ENCODE results near the gene SPTLC1.
"Not testable (repeated sequence)": the region's sequence is repeated elsewhere in the genome, so short reads cannot be mapped to it uniquely, and the experiment has no call there.

Gene SPTLC1

GRCh38 chr9:92032891-92033290 is 82.3 kb downstream of the SPTLC1 start:
- Histone ChIP-seq H3K4me3 (ENCODE audit: low read depth, low read length) (no peak overlapping the region), H3K9ac (ENCODE audit: low read length) (no peak overlapping the region), H3K27ac (ENCODE audit: low read depth, low read length) (no peak overlapping the region), H3K36me3 (ENCODE audit: control insufficient read depth, insufficient read depth, low read length) (peaks cover 68% of the 10 kb centered on the region), H3K9me3 (ENCODE audit: control insufficient read depth, insufficient read depth, low read depth, low read length) (no peaks in the 10 kb centered on the region), H3K27me3 (ENCODE audit: control insufficient read depth, insufficient read depth, low read length) (no peaks in the 10 kb centered on the region), H3K4me1 (ENCODE audit: control insufficient read depth, insufficient read depth, low read length) (no peaks in the 10 kb centered on the region)

GRCh38 chr9:92030367-92030766 is 84.8 kb downstream of the SPTLC1 start:
- Histone ChIP-seq H3K27ac (ENCODE audit: low read depth, low read length) (no peak overlapping the region), H3K9ac (ENCODE audit: low read length) (no peak overlapping the region), H3K9me3 (ENCODE audit: control insufficient read depth, insufficient read depth, low read depth, low read length) (no peaks in the 10 kb centered on the region), H3K27me3 (ENCODE audit: control insufficient read depth, insufficient read depth, low read length) (no peaks in the 10 kb centered on the region), H3K4me3 (ENCODE audit: low read depth, low read length) (no peak overlapping the region), H3K4me1 (ENCODE audit: control insufficient read depth, insufficient read depth, low read length) (peaks cover 5% of the 10 kb centered on the region; the same call in 1 of the 2 replicates), H3K36me3 (ENCODE audit: control insufficient read depth, insufficient read depth, low read length) (peaks cover 43% of the 10 kb centered on the region)

- Histone ChIP-seq H3K36me3 (ENCODE audit: control insufficient read depth, insufficient read depth, low read length) (peaks cover 35% of the 10 kb centered on the region), H3K27ac (ENCODE audit: low read depth, low read length) (no peak overlapping the region), H3K9me3 (ENCODE audit: control insufficient read depth, insufficient read depth, low read depth, low read length) (no peaks in the 10 kb centered on the region), H3K4me1 (ENCODE audit: control insufficient read depth, insufficient read depth, low read length) (peaks cover 5% of the 10 kb centered on the region; the same call in 1 of the 2 replicates), H3K9ac (ENCODE audit: low read length) (no peak overlapping the region), H3K4me3 (ENCODE audit: low read depth, low read length) (no peak overlapping the region), H3K27me3 (ENCODE audit: control insufficient read depth, insufficient read depth, low read length) (no peaks in the 10 kb centered on the region)
These were observed 85.7 kb downstream of the SPTLC1 start for GRCh38 chr9:92029553-92029952.

GRCh38 chr9:92026206-92027002 is 88.8 kb downstream of the SPTLC1 start:
- no peaks in the 10 kb centered on the region for H3K27me3 ChIP-seq (ENCODE audit: control insufficient read depth, insufficient read depth, low read length)
- H3K9me3 ChIP-seq (ENCODE audit: control insufficient read depth, insufficient read depth, low read depth, low read length) = no peaks in the 10 kb centered on the region
- no peak overlapping the region for H3K27ac ChIP-seq (ENCODE audit: low read depth, low read length)
- no peak overlapping the region for H3K9ac ChIP-seq (ENCODE audit: low read length)
- H3K4me1 ChIP-seq (ENCODE audit: control insufficient read depth, insufficient read depth, low read length) = peaks cover 5% of the 10 kb centered on the region; the same call in 1 of the 2 replicates
- H3K36me3 ChIP-seq (ENCODE audit: control insufficient read depth, insufficient read depth, low read length) = peaks cover 8% of the 10 kb centered on the region; the same call in 1 of the 2 replicates
- H3K4me3 ChIP-seq (ENCODE audit: low read depth, low read length) = no peak overlapping the region

- peaks cover 15% of the 10 kb centered on the region for H3K4me1 ChIP-seq (ENCODE audit: control insufficient read depth, insufficient read depth, low read length)
- not testable (repeated sequence) for H3K36me3 ChIP-seq (ENCODE audit: control insufficient read depth, insufficient read depth, low read length); H3K4me3 ChIP-seq (ENCODE audit: low read depth, low read length); H3K27me3 ChIP-seq (ENCODE audit: control insufficient read depth, insufficient read depth, low read length); H3K9me3 ChIP-seq (ENCODE audit: control insufficient read depth, insufficient read depth, low read depth, low read length); H3K9ac ChIP-seq (ENCODE audit: low read length); H3K27ac ChIP-seq (ENCODE audit: low read depth, low read length)
These were observed 93.2 kb downstream of the SPTLC1 start for GRCh38 chr9:92021785-92022541.

- Histone ChIP-seq H3K9me3 (ENCODE audit: control insufficient read depth, insufficient read depth, low read depth, low read length) (no peaks in the 10 kb centered on the region), H3K9ac (ENCODE audit: low read length) (no peak overlapping the region), H3K36me3 (ENCODE audit: control insufficient read depth, insufficient read depth, low read length) (no peaks in the 10 kb centered on the region), H3K4me3 (ENCODE audit: low read depth, low read length) (no peak overlapping the region), H3K27me3 (ENCODE audit: control insufficient read depth, insufficient read depth, low read length) (no peaks in the 10 kb centered on the region), H3K27ac (ENCODE audit: low read depth, low read length) (no peak overlapping the region), H3K4me1 (ENCODE audit: control insufficient read depth, insufficient read depth, low read length) (peaks cover 10% of the 10 kb centered on the region; the same call in 1 of the 2 replicates)
These were observed 95.6 kb downstream of the SPTLC1 start for GRCh38 chr9:92019658-92020057.

GRCh38 chr9:92010705-92011536 is 104.3 kb downstream of the SPTLC1 start:
- Histone ChIP-seq H3K9me3 (ENCODE audit: control insufficient read depth, insufficient read depth, low read depth, low read length) (no peaks in the 10 kb centered on the region), H3K36me3 (ENCODE audit: control insufficient read depth, insufficient read depth, low read length) (no peaks in the 10 kb centered on the region), H3K4me3 (ENCODE audit: low read depth, low read length) (no peak overlapping the region), H3K27me3 (ENCODE audit: control insufficient read depth, insufficient read depth, low read length) (no peaks in the 10 kb centered on the region), H3K27ac (ENCODE audit: low read depth, low read length) (no peak overlapping the region), H3K4me1 (ENCODE audit: control insufficient read depth, insufficient read depth, low read length) (peaks cover 9% of the 10 kb centered on the region; the same call in 1 of the 2 replicates), H3K9ac (ENCODE audit: low read length) (no peak overlapping the region)

GRCh38 chr9:92010253-92010652 is 105.0 kb downstream of the SPTLC1 start:
- not testable (repeated sequence) for H3K27me3 ChIP-seq (ENCODE audit: control insufficient read depth, insufficient read depth, low read length); H3K9me3 ChIP-seq (ENCODE audit: control insufficient read depth, insufficient read depth, low read depth, low read length); H3K36me3 ChIP-seq (ENCODE audit: control insufficient read depth, insufficient read depth, low read length); H3K4me3 ChIP-seq (ENCODE audit: low read depth, low read length); H3K4me1 ChIP-seq (ENCODE audit: control insufficient read depth, insufficient read depth, low read length); H3K9ac ChIP-seq (ENCODE audit: low read length); H3K27ac ChIP-seq (ENCODE audit: low read depth, low read length)

GRCh38 chr9:92008041-92008440 is 107.2 kb downstream of the SPTLC1 start:
- no peaks in the 10 kb centered on the region for H3K9me3 ChIP-seq (ENCODE audit: control insufficient read depth, insufficient read depth, low read depth, low read length)
- no peak overlapping the region for H3K4me3 ChIP-seq (ENCODE audit: low read depth, low read length)
- H3K27ac ChIP-seq (ENCODE audit: low read depth, low read length) = no peak overlapping the region
- H3K4me1 ChIP-seq (ENCODE audit: control insufficient read depth, insufficient read depth, low read length) = peaks cover 9% of the 10 kb centered on the region; the same call in 1 of the 2 replicates
- no peak overlapping the region for H3K9ac ChIP-seq (ENCODE audit: low read length)
- H3K27me3 ChIP-seq (ENCODE audit: control insufficient read depth, insufficient read depth, low read length) = no peaks in the 10 kb centered on the region
- H3K36me3 ChIP-seq (ENCODE audit: control insufficient read depth, insufficient read depth, low read length) = no peaks in the 10 kb centered on the region

GRCh38 chr9:92004045-92004392 is 111.2 kb downstream of the SPTLC1 start:
- Histone ChIP-seq H3K4me1 (ENCODE audit: control insufficient read depth, insufficient read depth, low read length) (no peaks in the 10 kb centered on the region), H3K9ac (ENCODE audit: low read length) (no peak overlapping the region), H3K4me3 (ENCODE audit: low read depth, low read length) (no peak overlapping the region), H3K36me3 (ENCODE audit: control insufficient read depth, insufficient read depth, low read length) (no peaks in the 10 kb centered on the region), H3K27me3 (ENCODE audit: control insufficient read depth, insufficient read depth, low read length) (no peaks in the 10 kb centered on the region), H3K27ac (ENCODE audit: low read depth, low read length) (no peak overlapping the region), H3K9me3 (ENCODE audit: control insufficient read depth, insufficient read depth, low read depth, low read length) (0 out of 2 replicates have a peak, but pooled peaks cover 3% of the 10 kb centered on the region)

Data from HUES6 (cell line).